ENCODE measurements around the gene LMBR1.

LMBR1 gene

DNA sequence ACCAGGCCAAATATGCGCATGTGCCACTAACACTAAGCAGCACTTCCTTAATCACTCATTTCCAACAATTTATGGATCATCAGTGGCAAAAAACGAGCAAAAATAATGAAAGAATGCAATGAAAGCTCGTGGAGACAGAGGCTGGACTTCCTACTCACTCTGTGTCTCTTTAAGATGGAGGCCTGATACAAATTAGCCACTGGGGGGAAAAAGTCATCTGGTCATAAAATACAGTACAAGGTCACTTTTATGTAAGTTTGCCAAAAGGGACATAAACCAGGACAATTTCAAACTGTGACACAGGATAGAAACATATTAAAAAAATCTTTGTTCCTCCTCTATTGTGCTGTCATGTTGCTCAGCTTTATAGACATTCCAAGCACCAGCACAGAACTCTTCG, 101.7 kb downstream of the LMBR1 start:
- no peak for DNase-seq

DNA sequence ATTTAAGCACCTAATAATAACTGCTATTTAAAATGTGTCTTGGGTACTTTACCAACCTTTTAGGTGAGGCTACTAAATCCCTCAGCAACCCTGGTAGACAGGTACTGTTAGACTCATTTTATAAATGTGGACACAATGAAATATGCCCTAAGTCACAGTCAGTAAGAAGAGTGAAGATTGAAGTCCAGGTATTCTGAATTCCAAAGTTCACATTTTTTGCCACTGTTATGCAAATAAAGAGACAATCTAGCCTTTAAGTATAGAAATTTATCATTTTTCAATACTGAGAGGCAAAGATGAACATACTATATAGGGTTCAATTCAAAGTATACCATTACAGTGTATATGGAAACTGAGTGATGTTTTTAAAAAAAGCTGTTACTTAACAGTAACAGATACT, 102.7 kb downstream of the LMBR1 start:
- DNase-seq: no peak

DNA sequence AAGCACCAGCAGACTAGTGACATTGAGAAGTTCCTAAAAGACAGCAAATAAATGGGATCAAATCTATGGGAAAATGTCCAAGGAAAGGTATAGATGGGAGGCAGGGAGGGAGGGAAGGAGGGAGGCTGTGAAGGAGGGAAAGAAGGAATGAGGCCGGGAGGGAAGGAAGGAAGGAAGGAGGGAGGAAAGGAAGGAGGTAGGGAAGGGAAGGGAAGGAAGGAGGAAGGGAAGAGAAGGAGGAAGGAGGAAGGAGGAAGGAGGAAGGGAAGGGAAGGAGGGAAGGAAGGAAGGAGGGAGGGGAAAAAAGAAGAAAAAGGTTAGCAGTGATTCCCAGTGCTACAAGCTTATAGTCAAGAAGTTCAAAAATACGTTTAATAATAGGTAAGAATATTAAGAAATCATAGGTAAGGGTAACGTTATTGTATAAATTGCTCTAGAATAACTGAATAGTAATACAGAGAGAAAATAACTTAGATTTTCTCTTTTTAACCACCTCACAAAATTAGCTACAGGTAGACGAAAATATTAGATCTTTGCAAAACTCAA, 106.9 kb downstream of the LMBR1 start:
- DNase-seq: no peak

DNA sequence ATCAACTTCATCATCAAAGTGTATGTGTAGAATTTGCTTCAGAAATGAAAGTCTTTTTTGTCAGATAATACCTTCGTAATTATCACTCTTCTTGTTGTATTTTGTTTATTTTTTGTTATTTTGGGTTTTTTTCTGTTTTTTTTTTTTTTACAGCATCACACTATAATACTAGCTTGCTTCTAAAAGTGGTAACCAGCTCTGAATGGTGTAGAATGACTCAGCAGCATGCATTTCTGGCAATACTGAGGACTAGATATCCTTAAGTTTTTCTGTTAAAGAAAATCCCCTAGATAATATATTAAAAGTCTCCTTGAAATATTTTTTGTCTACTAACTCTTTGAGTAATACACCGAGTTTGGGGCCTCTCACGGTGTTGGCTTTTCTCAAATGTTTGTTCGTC, 109.1 kb downstream of the LMBR1 start:
- no peak for DNase-seq

DNA sequence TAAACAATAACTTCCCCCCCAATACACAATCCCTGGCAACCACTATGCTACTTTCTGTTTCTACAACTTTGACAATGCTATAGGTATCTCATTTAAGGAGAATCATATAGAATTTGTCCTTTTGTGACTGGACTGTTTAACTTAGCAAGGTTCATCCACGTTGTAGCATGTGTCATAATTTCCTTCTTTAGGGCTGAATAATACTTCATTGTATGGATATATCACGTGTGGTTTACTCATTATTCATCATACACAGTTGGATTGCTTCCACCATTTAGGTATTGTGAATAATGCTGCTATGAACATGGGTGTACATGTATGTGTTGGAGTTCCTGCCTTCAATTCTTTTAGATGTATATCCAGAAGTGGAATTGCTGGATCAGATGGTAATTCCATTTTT, 111.0 kb downstream of the LMBR1 start:
- no peak for DNase-seq

DNA sequence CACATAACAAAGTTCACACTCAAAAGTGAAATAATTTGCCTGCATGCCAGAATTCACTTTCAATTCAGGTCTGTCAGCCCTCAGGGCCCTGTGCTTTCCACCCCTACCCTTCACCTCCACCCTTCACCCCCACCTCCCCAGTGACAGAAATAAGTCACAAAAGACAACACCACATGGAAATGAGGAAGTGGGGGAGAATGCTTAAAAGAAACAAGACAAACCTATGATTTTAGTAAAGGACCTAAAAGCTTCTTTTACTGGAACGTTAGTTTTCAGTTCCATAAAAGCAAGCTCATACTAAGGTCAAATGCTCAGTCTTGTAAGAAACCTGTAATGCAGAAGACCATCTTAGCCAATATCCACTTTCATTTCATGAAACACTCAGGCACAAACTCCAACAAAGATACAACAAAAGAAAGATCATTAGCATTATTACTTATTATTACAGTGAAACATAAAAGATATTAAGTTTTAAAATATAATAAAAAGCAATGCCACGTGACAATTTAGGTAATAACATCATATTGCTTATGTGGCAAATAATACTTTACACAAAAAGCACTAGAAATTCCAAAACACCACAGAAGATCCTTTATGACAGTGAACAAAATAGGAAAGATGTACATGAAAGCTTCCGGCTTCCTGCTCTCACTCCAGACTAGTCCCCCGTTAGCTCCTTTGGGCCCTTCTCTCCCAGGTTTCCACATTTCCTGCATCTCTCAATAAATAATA, 112.1 kb downstream of the LMBR1 start:
- no peak for DNase-seq

DNA sequence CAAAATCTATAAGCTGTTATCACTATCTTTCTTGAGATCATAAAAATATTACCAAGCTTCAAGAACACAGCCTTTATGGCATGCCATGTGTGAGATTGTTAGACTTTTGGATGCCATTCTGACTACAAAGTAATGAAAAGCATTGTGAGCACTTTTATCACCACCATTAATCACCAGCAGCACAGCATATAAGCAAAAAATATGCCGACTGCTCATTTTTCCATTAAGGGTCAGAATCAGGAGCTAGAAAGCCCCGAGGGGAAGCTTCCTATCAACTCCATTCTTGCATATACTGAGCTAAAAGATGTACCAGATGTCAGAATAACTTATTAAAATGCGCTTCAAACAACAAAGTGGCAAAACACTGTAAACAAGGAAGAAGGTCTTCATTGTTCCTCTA, 114.3 kb downstream of the LMBR1 start:
- DNase-seq: no peak

DNA sequence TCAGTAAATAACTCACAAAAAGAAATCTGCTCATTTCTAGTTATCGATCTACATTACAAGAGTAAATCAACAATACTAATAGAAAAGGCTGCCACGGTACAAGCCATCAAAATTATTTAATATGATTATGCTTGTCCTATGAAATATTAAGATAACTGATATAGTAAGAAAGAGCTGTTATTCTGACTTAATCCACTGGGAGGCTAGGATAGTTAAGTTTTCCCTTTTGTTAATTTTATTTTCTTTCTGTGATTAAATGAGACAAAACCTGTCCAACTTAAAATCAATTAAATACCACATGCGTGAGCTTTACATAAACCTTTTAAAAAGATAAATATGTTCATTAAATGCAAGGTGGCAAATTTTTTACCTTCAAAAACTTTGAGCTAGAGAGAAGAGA, 114.8 kb downstream of the LMBR1 start:
- DNase-seq: peak; percentile 2

DNA sequence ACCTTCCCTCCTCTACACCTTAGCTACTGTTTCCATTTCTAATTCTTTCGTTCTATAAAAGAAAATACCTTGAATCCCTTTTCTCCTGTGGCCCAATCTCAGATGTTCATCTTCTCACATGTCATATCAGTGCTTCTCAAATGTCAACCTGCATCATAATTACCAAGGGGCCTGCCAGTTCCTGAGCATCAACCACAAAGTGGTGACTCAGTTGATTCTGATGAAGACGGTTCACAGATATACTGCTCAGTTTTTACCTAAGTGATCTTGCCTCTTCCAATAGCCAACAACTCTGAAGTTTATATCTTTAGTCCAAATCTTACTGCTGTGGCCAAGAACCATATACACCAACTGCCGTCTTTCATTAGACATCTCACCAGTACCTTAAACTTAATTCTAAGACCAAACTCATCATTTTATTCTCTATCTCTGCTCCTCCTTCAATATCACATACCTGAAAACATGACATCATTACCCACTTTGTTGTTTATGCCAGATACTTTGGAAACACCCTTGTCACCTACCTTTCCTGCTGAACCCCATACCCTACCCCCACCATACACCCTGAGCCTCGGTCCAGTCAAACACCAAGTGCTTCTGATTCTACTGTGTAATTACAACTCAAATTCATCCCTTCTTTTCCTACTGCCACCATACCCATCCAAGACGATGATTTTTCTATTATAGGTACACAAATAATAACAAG, 115.5 kb downstream of the LMBR1 start:
- no peak for DNase-seq

DNA sequence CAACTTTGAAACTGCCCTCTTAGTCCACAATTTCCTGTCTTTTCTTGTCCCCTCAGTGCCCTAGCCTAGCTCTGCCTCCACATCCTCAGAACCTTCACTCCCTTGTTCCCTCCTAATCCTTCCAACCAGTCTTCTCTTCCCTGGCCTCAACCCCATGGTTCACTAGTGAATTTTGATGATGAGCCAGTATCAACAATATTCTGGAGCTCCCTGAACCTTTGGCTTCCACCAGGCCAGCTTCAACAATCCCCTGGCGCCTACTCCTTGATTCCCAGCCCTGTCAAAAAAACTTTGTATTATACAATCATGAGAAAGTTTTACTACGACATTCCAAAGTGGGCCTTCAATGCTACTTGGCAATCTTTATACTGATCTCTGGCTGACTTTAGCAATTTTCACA, 116.5 kb downstream of the LMBR1 start:
- DNase-seq: no peak

DNA sequence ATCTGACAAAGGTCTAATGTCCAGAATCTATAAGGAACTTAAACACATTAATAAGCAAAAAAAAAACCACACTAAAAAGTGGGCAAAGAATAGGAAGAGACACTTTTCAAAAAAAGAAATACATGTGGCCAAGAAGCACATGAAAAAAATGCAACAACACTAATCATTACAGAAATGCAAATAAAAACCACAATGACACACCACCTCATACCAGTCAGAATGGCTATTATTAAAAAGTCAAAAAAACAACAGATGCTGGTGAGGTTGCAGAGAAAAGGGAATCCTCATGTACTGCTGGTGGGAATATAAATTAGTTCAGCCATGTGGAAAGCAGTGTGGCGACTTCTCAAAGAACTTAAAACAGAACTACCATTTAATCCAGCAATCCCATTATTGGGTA, 119.0 kb downstream of the LMBR1 start:
- DNase-seq: peak; percentile 32

DNA sequence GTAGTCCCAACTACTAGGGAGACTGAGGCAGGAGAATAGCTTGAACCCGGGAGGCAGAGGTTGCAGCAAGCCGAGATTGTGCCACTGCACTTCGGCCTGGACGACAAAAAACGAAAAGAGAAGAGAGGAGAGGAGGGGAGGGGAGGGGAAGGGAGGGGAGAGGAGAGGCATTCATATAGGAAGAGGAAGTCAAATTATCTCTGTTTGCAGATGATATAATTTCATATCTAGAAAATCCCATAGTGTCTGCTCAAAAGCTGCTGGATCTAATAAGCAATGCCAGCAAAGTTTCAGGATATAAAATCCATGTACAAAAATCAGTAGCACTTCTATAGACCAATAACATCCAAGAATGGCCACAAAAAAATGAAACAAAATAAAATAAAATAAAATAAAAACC, 120.3 kb downstream of the LMBR1 start:
- DNase-seq: no peak

DNA sequence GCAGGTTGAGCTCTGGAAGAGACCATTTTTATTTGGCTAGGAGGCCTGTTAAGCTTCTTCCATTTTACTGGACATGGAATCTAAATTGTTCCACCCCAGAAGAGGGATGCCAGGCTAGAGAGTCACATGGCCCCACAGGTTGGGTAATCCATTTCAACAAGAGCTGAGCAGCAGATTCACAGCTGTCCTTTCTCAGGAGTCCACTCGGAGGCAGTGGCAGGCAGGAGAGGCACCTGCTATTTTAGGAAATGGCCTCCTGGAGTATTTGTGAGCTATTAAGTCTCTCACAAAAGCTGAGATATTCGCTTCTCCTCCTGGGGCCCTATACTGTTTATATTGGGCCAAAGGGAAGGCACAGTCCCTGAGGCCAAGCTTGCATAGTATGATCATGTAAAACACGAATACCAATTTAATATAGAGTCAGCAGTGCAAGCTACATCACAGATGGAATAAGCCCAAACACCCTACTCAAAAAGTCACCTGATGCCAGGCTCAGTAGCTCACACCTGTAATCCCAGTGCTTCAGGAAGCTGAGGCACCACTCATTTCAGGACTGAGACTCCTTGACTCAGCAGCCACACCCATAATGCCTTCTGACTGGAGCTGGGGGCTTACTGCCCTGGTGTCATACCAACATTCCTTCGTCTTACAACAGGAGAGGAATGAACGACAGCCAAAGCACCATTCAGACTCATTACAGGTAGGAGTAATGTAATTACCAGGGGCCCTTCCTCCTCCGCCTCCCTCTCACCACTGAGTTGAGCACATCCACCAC, 124.1 kb downstream of the LMBR1 start:
- no peak for DNase-seq

DNA sequence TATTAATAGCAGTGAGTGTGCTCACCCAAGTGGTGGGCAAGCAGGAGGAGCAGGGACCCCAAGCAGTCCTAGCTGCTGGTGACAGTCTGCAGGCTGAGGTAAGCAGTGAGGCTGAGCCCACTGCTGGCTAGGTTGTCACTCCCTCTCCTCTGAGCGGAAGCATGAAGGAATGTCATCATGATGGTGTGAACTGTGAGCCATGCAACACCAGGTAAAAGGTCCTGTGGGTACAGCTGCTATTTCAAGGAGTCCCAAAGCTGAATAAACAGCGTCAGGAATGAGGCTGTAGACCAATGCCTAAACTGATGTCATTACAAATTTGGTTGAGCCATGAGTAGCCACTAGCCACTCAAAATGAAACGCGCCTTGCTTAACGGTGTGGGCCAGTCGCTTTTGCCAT, 126.3 kb downstream of the LMBR1 start:
- no peak for DNase-seq

DNA sequence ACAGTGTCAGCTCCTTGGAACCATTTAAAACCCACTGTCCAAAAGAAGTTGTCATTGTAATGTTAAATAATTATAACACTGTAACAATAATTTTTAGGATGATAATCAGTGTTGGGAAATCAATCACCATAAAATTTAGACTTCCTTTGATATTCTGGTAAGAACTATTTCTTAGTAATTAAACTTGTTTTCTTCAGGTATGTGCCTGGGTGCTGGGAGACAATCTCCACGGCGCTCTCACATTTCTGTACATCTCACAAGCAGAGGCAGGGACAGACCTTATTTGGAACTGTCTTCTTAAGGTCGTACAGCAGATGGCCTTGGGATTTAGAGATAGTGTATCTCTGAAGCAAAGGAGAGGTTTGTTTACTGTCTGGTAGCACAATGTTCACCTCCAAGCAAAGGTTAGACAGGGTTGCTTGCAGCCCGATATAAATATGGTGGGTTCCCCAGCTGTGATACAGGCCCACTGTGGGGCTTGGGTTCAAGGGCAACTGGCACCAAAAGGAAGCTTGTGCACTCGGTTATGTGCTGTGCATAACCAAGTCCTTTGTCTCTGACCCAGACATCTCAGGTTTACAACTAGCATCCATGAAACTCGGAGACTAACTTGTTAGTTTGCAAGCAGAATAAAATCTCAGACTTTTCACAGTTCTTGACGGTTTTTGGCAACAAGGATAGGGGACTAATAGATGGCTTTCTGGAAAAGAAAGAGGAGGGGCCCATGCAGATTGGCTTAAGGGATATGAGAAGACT, 126.9 kb downstream of the LMBR1 start:
- no peak for DNase-seq

DNA sequence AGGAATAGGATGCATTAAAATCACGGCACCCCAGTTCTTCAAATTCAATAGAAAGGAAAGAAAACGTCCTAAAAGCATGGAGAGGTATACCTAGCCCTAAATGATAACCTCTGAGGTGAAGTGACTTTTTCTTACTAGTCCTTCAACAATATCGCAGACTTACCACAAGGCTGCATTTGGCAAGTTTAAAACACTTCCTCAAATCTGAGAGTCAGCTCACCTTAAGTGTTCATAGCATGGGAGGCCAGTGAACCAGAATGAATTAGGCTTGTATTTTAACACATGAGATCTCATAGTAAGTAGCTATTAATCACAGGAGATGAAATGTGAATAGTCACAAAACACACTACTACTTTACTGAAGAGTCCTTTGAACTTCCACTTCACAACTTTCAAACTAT, 128.2 kb downstream of the LMBR1 start:
- no peak for DNase-seq

DNA sequence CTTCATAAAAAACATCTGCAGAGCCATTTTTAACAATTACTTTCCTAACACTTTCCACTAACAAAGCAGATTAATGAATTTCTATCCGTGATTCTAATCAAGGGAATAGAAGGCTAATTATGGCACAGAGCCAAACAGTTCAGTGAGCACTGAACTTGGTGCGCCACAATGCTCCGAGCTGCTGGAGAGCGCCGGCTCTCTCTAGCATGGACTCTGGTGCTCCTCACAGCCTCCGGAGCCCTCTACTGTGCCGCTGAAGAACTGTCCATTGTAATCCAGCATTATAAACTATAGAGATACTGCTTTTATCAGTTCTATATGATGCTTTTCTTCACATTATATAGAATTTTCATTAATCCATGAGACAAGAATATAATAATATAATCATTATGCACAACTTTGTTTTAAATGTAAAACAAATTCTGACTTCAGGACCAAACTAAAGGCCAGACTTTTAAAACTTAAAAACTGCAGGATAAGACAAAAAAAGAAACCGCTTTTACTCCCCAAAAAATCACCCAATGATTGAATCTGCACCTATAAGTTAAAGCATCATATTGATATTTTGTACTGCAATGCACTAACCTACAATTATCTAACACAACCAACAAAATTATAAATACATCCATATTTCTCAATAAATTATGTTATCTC, 128.8 kb downstream of the LMBR1 start:
- peak; percentile 77 for DNase-seq

DNA sequence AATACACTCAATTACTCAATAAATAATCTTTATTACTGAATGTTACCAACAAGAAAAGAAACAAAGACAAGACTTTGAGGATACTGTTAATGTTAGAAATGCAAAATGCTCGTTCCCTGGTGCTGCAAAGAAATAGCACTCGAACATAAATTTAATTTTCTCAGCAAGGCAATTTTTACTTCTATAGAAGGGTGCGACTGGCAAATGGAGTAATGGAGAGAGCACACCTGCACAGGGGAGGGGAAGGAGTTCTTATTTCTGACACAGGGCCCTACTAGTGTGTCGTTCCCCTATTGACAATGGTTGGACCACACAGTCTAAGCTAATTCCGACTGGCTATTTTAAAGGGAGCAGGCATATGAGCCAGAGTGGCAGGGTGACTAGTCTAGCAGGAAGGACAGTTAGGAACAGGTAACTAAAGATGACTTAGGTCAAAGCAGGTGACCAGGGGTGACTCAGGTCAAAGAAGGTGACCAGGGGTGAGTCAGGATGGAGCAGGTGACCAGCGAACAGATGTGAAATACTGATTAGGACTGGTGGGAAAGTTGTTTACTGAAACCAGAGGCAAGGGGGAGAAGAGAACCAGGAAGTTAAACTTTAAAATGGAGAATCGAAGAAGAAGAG, 133.3 kb downstream of the LMBR1 start:
- no peak for DNase-seq

DNA sequence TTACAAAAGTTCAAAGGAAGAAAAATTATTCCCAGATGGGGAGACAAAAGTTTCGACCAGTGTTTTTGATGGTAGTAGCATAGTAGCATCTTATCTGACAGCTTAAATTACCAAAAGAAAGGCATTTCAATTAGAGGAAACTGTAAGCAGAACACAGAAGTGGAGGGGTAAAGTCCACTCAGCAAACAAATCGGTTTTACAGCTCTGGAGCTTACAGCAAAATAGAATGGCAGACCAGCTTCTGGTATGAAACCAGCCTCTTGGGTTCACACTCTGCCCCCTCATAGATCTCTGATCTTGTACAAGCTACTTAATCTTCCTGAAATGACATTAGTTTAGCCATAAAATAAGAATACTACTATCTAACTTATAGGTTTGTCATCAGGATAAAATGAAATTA, 133.8 kb downstream of the LMBR1 start:
- no peak for DNase-seq

DNA sequence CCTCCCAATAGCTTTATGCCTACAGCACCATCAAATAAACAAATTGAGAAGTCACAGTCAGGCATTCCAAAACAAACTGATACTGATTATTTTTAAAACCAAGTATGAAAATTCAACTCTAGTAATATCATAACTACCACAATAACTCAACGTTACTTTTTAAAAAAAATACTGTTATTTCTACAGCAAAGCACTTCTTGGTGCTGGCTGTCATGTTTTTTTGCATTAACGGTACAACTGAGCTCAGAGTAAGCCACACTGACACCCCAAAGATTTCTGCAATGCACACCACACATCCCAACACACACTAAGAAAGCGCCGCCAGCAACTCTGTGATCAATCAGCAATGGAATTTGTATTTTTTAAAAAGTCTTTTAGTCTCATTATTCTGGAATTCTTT, 138.8 kb downstream of the LMBR1 start:
- no peak for DNase-seq

DNA sequence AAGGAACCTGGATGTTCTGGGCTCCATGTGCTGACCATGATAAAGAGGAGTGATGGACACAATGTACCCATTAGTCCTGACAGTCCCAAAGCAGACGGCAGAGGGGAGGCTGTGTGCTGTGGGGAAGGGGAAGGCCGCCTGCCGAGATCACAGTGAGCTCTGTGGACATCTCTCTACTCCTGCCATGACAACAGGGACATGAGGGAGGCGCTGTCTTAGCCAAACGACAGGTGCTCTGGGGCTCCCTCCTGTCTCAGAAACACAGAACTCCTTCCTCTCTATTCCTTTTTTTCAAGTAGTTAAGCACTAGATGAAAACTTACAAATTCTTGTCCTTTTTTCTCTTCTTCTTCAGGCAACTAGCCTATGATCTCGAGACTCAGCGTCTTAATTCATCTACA, 139.4 kb downstream of the LMBR1 start:
- DNase-seq: no peak

DNA sequence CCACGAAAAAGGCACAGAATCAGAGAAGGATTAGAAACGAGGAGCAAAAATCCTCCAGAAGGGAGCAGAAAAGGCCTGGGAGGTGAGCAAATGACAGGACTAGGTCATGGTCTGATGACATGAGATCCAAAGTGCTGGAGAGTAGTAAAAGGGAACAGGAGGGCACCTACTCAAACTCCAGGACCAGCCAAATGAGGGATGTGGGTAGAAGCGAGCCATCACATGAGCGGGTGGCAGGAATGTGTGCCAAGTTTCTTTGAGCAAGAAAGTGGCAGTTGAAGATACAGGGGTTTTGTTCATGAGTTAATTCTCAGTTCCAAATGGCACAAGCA, 139.8 kb downstream of the LMBR1 start:
- DNase-seq: no peak
